Neural cell (in vitro differentiated cells): ENCODE measurements around the gene OR6C65. TPM values are rescaled to one million over a fixed set of nuclear protein-coding genes. Genes with fewer than 3 reads are reported as not detected.

Experiments
- H2AFZ ChIP-seq: fragments of 200-600, 300-800 bp; sonication (generic), shearing (Covaris generic); 2 replicates; pipeline ENCODE4 v1.6.0; 2014; ENCODE audit warnings: low read depth, mild to moderate bottlenecking, antibody characterized with exemption, low read length, moderate library complexity
- H3F3A ChIP-seq: fragments of 200-600 bp; shearing (Covaris generic); 2 replicates; pipeline ENCODE4 v1.6.1; 2016; ENCODE audit warnings: mild to moderate bottlenecking, moderate library complexity, mixed read lengths, antibody characterized with exemption, low read length; ENCODE audit not compliant: insufficient read depth, poor library complexity, severe bottlenecking
- H3K27ac ChIP-seq: fragments of 200-600, 300-800 bp; sonication (generic), shearing (Covaris generic); 2 replicates; pipeline ENCODE4 v1.5.1; 2014; ENCODE audit warnings: mild to moderate bottlenecking, low read length, moderate library complexity
- H3K27me3 ChIP-seq: fragments of 300-800, 200-600 bp; sonication (generic), shearing (Covaris generic); 2 replicates; pipeline ENCODE4 v1.6.0; 2014; ENCODE audit warnings: mild to moderate bottlenecking, low read depth, low read length, moderate library complexity; ENCODE audit not compliant: insufficient read depth
- H3K36me3 ChIP-seq: fragments of 300-800, 200-600 bp; sonication (generic), shearing (Covaris generic); 2 replicates; pipeline ENCODE4 v1.5.1; 2014; ENCODE audit warnings: mild to moderate bottlenecking, antibody characterized with exemption, low read length, moderate library complexity; ENCODE audit not compliant: insufficient read depth
- H3K4me2 ChIP-seq: fragments of 300-800, 200-600 bp; sonication (generic), shearing (Covaris generic); 2 replicates; pipeline ENCODE4 v1.6.0; 2014; ENCODE audit warnings: mild to moderate bottlenecking, low read length
- H3K4me3 ChIP-seq: fragments of 300-800, 200-600 bp; sonication (generic), shearing (Covaris generic); 2 replicates; pipeline ENCODE4 v1.5.1; 2014; ENCODE audit warnings: mild to moderate bottlenecking, low read length, moderate library complexity
- H3K79me2 ChIP-seq: fragments of 200-600 bp; shearing (Covaris generic); replicated peaks from 2 replicates; pipeline ENCODE4 v1.6.0; 2014; ENCODE audit warnings: mild to moderate bottlenecking, low read length, moderate library complexity; ENCODE audit not compliant: insufficient read depth
- H3K9ac ChIP-seq: fragments of 300-800, 200-600 bp; sonication (generic), shearing (Covaris generic); 2 replicates; pipeline ENCODE4 v1.6.1; 2016; ENCODE audit warnings: mild to moderate bottlenecking, low read length, mixed read lengths
- H3K9me2 ChIP-seq: fragments of 200-600 bp; shearing (Covaris generic); 2 replicates; pipeline ENCODE4 v1.6.1; 2016; ENCODE audit warnings: mild to moderate bottlenecking, low read length, mixed read lengths; ENCODE audit not compliant: insufficient read depth
- H3K9me3 ChIP-seq: fragments of 200-600, 300-800 bp; sonication (generic), shearing (Covaris generic); 2 replicates; pipeline ENCODE4 v1.6.1; 2016; ENCODE audit warnings: mild to moderate bottlenecking, mixed run types, low read length, moderate library complexity, mixed read lengths
- H4K20me1 ChIP-seq: fragments of 200-600 bp; shearing (Covaris generic); 2 replicates; pipeline ENCODE4 v1.6.1; 2016; ENCODE audit warnings: mild to moderate bottlenecking, mixed run types; ENCODE audit not compliant: insufficient read depth
- EP300 ChIP-seq: fragments of 450-650 bp; conservative IDR thresholded peaks from 2 replicates; pipeline ENCODE4 v1.6.1; 2014; ENCODE audit warnings: antibody characterized with exemption, mild to moderate bottlenecking, moderate library complexity; ENCODE audit not compliant: poor library complexity, severe bottlenecking
- EZH2 ChIP-seq: fragments of 200-600, 300-800 bp; shearing (Covaris generic), sonication (generic); IDR thresholded peaks from 2 replicates; pipeline ENCODE4 v1.6.1; 2014; ENCODE audit warnings: antibody characterized with exemption, low read length, borderline replicate concordance, mild to moderate bottlenecking; ENCODE audit not compliant: insufficient read depth, poor library complexity, severe bottlenecking
- MXI1 ChIP-seq: fragments of 450-650 bp; conservative IDR thresholded peaks from 2 replicates; pipeline ENCODE4 v1.6.1; 2014; ENCODE audit warnings: antibody characterized with exemption, mild to moderate bottlenecking; ENCODE audit not compliant: poor library complexity, severe bottlenecking
- POLR2AphosphoS5 ChIP-seq: IDR thresholded peaks from 2 replicates; pipeline ENCODE4 v1.6.1; 2012
- RAD21 ChIP-seq: fragments of 450-650 bp; conservative IDR thresholded peaks from 2 replicates; pipeline ENCODE4 v1.6.1; 2014; ENCODE audit warnings: antibody characterized with exemption, mild to moderate bottlenecking, moderate library complexity
- SMC3 ChIP-seq: fragments of 450-650 bp; conservative IDR thresholded peaks from 2 replicates; pipeline ENCODE4 v1.6.1; 2014; ENCODE audit warnings: antibody characterized with exemption, mild to moderate bottlenecking, moderate library complexity; ENCODE audit not compliant: poor library complexity
- TAF1 ChIP-seq: IDR thresholded peaks from 2 replicates; pipeline ENCODE4 v1.6.1; 2012; ENCODE audit warnings: low read depth
- polyA plus RNA-seq: library from polyadenylated mRNA; depleted of rRNA; stranded (reverse); fragments of >200 nt; gene quantifications from 2 replicates; pipeline ENCODE4 v1.2.3, GENCODE V29; 2014
- TF ChIP-seq, protein P1 (sequence below): IDR thresholded peaks from 2 replicates; pipeline ENCODE4 v1.6.1; 2012; ENCODE audit warnings: borderline replicate concordance
- TF ChIP-seq, protein P2 (sequence below): fragments of 450-650 bp; IDR thresholded peaks from 2 replicates; pipeline ENCODE4 v1.5.1; 2014; ENCODE audit warnings: antibody characterized with exemption, mild to moderate bottlenecking, moderate library complexity; ENCODE audit not compliant: poor library complexity, severe bottlenecking

OR6C65 gene
- polyA plus RNA-seq, 1 donor from 2014 or later, result not detected

DNA sequence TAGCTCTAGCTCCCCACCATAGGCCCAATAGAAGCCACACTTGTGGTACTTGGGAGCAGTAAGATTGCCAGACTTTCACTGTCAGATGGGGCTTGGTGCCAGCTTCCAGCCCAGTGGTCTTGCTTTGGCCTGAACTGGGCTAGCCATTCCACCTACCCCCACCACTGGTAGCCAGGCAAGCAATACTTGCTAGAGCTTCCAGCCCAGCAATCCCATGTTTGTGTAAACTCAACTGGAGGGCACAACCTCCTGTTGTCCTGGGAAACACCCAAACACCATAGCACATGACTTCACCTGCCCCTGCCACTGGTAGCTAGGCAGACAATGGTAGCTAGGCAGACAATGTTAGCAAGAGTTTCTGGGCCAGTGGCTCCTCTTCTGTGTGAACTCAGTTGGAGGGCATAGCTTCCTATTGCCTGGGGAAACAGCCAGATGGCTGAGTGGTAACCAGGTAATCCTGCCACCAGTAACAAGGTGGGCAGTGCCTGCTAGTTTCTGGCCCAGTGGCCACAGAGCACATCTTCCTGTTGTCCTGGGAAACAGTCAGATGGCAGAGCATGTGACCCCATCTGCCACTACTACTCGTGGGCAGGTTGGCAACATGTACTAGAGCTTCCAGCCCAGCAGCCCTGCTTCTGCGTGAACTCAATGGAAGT, 20.1 kb downstream of the OR6C65 start:
- Histone ChIP-seq H3K27me3 (no peaks in the 10 kb centered on the region), H3K27ac (no peak overlapping the region), H3K4me3 (no peak overlapping the region), H3K4me2 (no peak overlapping the region), H2AFZ (no peak overlapping the region), H3K79me2 (no peaks in the 10 kb centered on the region), H3K36me3 (no peaks in the 10 kb centered on the region), H3K9ac (no peak overlapping the region), H3F3A (no peaks in the 10 kb centered on the region), H3K9me3 (no peaks in the 10 kb centered on the region), H4K20me1 (no peaks in the 10 kb centered on the region), H3K9me2 (no peaks in the 10 kb centered on the region)
- TF ChIP-seq EP300 (no peak), RAD21 (no peak), SMC3 (no peak), EZH2 (no peak), MXI1 (no peak)
- TF ChIP-seq, protein P1, sequence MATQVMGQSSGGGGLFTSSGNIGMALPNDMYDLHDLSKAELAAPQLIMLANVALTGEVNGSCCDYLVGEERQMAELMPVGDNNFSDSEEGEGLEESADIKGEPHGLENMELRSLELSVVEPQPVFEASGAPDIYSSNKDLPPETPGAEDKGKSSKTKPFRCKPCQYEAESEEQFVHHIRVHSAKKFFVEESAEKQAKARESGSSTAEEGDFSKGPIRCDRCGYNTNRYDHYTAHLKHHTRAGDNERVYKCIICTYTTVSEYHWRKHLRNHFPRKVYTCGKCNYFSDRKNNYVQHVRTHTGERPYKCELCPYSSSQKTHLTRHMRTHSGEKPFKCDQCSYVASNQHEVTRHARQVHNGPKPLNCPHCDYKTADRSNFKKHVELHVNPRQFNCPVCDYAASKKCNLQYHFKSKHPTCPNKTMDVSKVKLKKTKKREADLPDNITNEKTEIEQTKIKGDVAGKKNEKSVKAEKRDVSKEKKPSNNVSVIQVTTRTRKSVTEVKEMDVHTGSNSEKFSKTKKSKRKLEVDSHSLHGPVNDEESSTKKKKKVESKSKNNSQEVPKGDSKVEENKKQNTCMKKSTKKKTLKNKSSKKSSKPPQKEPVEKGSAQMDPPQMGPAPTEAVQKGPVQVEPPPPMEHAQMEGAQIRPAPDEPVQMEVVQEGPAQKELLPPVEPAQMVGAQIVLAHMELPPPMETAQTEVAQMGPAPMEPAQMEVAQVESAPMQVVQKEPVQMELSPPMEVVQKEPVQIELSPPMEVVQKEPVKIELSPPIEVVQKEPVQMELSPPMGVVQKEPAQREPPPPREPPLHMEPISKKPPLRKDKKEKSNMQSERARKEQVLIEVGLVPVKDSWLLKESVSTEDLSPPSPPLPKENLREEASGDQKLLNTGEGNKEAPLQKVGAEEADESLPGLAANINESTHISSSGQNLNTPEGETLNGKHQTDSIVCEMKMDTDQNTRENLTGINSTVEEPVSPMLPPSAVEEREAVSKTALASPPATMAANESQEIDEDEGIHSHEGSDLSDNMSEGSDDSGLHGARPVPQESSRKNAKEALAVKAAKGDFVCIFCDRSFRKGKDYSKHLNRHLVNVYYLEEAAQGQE, result no peak
- TF ChIP-seq, protein P2, sequence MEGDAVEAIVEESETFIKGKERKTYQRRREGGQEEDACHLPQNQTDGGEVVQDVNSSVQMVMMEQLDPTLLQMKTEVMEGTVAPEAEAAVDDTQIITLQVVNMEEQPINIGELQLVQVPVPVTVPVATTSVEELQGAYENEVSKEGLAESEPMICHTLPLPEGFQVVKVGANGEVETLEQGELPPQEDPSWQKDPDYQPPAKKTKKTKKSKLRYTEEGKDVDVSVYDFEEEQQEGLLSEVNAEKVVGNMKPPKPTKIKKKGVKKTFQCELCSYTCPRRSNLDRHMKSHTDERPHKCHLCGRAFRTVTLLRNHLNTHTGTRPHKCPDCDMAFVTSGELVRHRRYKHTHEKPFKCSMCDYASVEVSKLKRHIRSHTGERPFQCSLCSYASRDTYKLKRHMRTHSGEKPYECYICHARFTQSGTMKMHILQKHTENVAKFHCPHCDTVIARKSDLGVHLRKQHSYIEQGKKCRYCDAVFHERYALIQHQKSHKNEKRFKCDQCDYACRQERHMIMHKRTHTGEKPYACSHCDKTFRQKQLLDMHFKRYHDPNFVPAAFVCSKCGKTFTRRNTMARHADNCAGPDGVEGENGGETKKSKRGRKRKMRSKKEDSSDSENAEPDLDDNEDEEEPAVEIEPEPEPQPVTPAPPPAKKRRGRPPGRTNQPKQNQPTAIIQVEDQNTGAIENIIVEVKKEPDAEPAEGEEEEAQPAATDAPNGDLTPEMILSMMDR, result no peak

DNA sequence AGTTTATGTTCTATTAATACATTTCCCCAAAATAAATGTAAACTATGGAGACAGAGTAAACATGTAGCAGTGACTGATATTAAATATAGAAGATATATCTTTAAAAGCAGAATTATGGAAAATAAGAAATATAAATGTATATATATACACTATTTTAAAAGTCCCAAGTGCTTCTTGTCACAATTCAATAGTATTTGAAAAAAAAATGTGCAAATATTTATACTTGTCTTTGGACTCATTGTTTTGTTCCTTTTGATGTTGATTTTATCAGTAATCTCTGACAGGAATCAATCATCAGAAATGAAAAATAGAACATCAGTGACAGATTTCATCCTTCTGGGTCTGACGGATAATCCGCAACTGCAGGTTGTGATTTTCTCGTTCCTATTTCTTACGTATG, 25.6 kb downstream of the OR6C65 start, which contains the start of gene OR6C76:
Gene OR6C76 (plus strand): TSS at position 301 of the 400 bp plus-strand sequence. CDS start 0 bp downstream, at position 301.
- TF ChIP-seq POLR2AphosphoS5, result peak; percentile 12
- TF ChIP-seq, protein P2, result no peak
- TF ChIP-seq EP300, result peak; percentile 65
- TF ChIP-seq RAD21, result no peak
- TF ChIP-seq MXI1, result no peak
- TF ChIP-seq, protein P1, result no peak
- no peak for TF ChIP-seq TAF1

More for the DNA sequence above, 25.6 kb downstream of the OR6C65 start, which contains the start of gene OR6C76:
- Histone ChIP-seq H3F3A (no peaks in the 10 kb centered on the region), H3K79me2 (no peaks in the 10 kb centered on the region), H3K36me3 (no peaks in the 10 kb centered on the region), H3K9me2 (no peaks in the 10 kb centered on the region), H3K9me3 (no peaks in the 10 kb centered on the region), H3K4me3 (no peak within 1 kb of the TSS), H3K4me2 (no peak within 1 kb of the TSS), H2AFZ (no peak within 1 kb of the TSS), H4K20me1 (no peaks in the 10 kb centered on the region), H3K27me3 (no peaks in the 10 kb centered on the region), H3K9ac (no peak within 1 kb of the TSS), H3K27ac (peak within 1 kb of the TSS; percentile 12)
